SK-N-SH treated with all-trans-retinoic acid at 6 μM for 48 hours (cell line): ENCODE results near the gene SLC13A3.

Experiments used
- POU6F1 ChIP-seq: fragments of 250-450 bp; sonication (Bioruptor Pico); IDR thresholded peaks from 2 replicates; pipeline ENCODE4 v1.8.0; 2021; ENCODE audit warnings: low read depth, mild to moderate bottlenecking, moderate library complexity, borderline replicate concordance
- PPARA ChIP-seq: fragments of 250-450 bp; sonication (Bioruptor Pico); IDR thresholded peaks from 2 replicates; pipeline ENCODE4 v1.5.0; 2020; ENCODE audit warnings: mild to moderate bottlenecking, borderline replicate concordance
- RARB ChIP-seq: fragments of 250-450 bp; sonication (Bioruptor Pico); IDR thresholded peaks from 2 replicates; pipeline ENCODE4 v1.8.0; 2021; ENCODE audit warnings: mild to moderate bottlenecking, moderate library complexity
- TCF4 ChIP-seq: fragments of 250-450 bp; sonication (Bioruptor Pico); IDR thresholded peaks from 2 replicates; pipeline ENCODE4 v1.8.0; 2021; ENCODE audit warnings: mild to moderate bottlenecking, moderate library complexity, borderline replicate concordance
- ZNF8 ChIP-seq: fragments of 450-650 bp; formaldehyde crosslinking; IDR thresholded peaks from 2 replicates; pipeline ENCODE4 v1.5.0; 2020; ENCODE audit warnings: mild to moderate bottlenecking, moderate library complexity
- TF ChIP-seq, protein P1 (sequence below): fragments of 250-450 bp; sonication (Bioruptor Pico); IDR thresholded peaks from 2 replicates; pipeline ENCODE4 v1.5.1; 2021; ENCODE audit warnings: mild to moderate bottlenecking, moderate library complexity
- TF ChIP-seq, protein P2 (sequence below): fragments of 250-450 bp; sonication (Bioruptor Pico); IDR thresholded peaks from 2 replicates; pipeline ENCODE4 v1.5.1; 2020; ENCODE audit warnings: low read depth, mild to moderate bottlenecking, moderate library complexity

- no peak for TF ChIP-seq ZNF8
- TF ChIP-seq RARB: no peak
- no peak for TF ChIP-seq PPARA (CRISPR knock-in tag)
- TF ChIP-seq POU6F1 (CRISPR knock-in tag): no peak
- TF ChIP-seq, protein P1, sequence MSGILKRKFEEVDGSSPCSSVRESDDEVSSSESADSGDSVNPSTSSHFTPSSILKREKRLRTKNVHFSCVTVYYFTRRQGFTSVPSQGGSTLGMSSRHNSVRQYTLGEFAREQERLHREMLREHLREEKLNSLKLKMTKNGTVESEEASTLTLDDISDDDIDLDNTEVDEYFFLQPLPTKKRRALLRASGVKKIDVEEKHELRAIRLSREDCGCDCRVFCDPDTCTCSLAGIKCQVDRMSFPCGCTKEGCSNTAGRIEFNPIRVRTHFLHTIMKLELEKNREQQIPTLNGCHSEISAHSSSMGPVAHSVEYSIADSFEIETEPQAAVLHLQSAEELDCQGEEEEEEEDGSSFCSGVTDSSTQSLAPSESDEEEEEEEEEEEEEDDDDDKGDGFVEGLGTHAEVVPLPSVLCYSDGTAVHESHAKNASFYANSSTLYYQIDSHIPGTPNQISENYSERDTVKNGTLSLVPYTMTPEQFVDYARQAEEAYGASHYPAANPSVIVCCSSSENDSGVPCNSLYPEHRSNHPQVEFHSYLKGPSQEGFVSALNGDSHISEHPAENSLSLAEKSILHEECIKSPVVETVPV (CRISPR knock-in tag): no peak
- TF ChIP-seq TCF4: no peak
- TF ChIP-seq, protein P2, sequence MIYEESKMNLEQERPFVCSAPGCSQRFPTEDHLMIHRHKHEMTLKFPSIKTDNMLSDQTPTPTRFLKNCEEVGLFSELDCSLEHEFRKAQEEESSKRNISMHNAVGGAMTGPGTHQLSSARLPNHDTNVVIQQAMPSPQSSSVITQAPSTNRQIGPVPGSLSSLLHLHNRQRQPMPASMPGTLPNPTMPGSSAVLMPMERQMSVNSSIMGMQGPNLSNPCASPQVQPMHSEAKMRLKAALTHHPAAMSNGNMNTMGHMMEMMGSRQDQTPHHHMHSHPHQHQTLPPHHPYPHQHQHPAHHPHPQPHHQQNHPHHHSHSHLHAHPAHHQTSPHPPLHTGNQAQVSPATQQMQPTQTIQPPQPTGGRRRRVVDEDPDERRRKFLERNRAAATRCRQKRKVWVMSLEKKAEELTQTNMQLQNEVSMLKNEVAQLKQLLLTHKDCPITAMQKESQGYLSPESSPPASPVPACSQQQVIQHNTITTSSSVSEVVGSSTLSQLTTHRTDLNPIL (CRISPR knock-in tag): no peak
These were observed 14.7 kb downstream of the SLC13A3 start for GRCh38 chr20:46636514-46636913.
